Cardiac fibroblast (primary cell): ENCODE measurements around the gene EVA1C.

Experiments
- DNase-seq, 2 donors: peaks; one replicate each; pipeline versions ENCODE4 v3.0.0 to v3.0.0-alpha.2; 2010; ENCODE audit warnings: low read depth in 2 of 2
- H3K4me3 ChIP-seq, 2 donors: replicated peaks in 1 of 2; 1 replicate in 1 of 2; 2 replicates in 1 of 2; pipeline ENCODE4 v1.5.1; 2011; ENCODE audit warnings: low read depth in 2 of 2, low read length in 2 of 2, mild to moderate bottlenecking in 2 of 2, moderate library complexity in 1 of 2
- TF ChIP-seq, protein P1 (sequence below): IDR thresholded peaks from one replicate; pipeline ENCODE4 v1.5.1; 2011; ENCODE audit warnings: low read depth, mild to moderate bottlenecking, low read length, inconsistent platforms

The EVA1C gene

GRCh38 chr21:32423320-32424190, 11.0 kb downstream of the EVA1C start:
- TF ChIP-seq, protein P1, sequence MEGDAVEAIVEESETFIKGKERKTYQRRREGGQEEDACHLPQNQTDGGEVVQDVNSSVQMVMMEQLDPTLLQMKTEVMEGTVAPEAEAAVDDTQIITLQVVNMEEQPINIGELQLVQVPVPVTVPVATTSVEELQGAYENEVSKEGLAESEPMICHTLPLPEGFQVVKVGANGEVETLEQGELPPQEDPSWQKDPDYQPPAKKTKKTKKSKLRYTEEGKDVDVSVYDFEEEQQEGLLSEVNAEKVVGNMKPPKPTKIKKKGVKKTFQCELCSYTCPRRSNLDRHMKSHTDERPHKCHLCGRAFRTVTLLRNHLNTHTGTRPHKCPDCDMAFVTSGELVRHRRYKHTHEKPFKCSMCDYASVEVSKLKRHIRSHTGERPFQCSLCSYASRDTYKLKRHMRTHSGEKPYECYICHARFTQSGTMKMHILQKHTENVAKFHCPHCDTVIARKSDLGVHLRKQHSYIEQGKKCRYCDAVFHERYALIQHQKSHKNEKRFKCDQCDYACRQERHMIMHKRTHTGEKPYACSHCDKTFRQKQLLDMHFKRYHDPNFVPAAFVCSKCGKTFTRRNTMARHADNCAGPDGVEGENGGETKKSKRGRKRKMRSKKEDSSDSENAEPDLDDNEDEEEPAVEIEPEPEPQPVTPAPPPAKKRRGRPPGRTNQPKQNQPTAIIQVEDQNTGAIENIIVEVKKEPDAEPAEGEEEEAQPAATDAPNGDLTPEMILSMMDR, result no peak
- DNase-seq, result peak; percentile 64 to 91
- no peak overlapping the region for H3K4me3 ChIP-seq

DNA sequence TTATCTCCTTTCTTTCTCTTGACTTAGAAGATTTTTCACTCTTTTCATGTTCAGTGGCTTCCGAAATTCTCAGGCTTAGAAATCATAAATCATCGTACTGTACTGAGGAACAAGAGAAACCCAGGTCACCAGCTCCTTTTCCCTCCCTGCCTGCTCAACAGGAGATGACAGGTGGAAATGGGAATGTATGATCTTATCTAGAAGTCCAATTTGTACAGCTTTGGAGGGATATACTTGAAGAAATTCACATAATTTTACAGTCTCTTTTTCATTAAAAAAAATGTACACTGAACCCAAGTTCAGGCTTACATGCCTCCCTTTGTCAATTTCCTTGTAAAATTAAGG, 11.7 kb downstream of the EVA1C start:
- TF ChIP-seq, protein P1, result no peak
- no peak overlapping the region for H3K4me3 ChIP-seq
- DNase-seq, result no peak

GRCh38 chr21:32424674-32425073, 12.2 kb downstream of the EVA1C start:
- peak in 1 of 2 donors; percentile 54 for DNase-seq
- no peak overlapping the region for H3K4me3 ChIP-seq
- TF ChIP-seq, protein P1, result no peak

DNA sequence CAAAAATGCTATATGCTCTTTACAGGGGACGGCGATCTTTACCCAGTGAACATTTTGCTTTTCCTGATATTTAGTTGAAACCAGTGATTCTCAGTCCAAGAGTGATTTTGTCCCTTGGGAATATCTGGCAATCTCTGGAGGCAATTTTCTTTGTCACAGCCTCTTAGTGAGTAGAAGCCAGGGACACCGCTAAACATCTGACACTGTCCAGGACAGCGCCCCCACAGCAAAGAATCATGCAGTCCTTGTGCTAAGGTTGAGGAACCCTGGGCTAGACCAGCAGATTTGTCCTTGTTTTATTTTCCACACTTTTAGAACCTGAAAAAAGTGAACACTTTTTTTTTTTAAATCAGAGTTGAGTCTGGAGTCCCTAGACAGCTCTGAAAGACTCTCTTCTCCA, 13.1 kb downstream of the EVA1C start:
- no peak overlapping the region for H3K4me3 ChIP-seq
- DNase-seq, result no peak
- TF ChIP-seq, protein P1, result no peak

- no peak for DNase-seq
- no peak overlapping the region for H3K4me3 ChIP-seq
- TF ChIP-seq, protein P1, result no peak
These were observed 13.6 kb downstream of the EVA1C start for GRCh38 chr21:32426066-32426465.

DNA sequence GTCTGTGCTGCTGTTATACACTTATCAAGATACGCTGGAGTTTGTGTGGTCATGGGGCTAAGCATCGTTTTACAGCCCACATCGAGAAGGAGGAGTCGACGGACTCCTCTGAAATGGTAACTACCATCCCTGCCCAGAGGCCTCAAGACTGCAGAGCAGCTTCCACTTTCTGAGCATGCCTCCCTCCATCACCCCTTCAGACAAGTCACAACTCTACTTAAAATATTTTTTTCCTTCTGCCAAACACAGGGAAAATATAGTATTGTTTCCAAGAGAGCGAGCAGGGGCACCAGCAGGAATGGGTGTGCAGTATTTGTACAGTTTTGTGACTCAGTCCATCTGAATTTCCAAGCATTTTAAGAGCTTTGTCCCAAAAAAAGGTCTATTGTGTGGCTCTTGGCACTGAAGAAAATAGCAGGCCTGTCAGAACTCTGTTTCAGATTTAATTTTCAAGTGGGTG, 14.1 kb downstream of the EVA1C start:
- DNase-seq, result peak; percentile 74 to 78
- H3K4me3 ChIP-seq, result no peak overlapping the region
- TF ChIP-seq, protein P1, result no peak
